ENCODE measurements around the gene IP6K1.

DNA sequence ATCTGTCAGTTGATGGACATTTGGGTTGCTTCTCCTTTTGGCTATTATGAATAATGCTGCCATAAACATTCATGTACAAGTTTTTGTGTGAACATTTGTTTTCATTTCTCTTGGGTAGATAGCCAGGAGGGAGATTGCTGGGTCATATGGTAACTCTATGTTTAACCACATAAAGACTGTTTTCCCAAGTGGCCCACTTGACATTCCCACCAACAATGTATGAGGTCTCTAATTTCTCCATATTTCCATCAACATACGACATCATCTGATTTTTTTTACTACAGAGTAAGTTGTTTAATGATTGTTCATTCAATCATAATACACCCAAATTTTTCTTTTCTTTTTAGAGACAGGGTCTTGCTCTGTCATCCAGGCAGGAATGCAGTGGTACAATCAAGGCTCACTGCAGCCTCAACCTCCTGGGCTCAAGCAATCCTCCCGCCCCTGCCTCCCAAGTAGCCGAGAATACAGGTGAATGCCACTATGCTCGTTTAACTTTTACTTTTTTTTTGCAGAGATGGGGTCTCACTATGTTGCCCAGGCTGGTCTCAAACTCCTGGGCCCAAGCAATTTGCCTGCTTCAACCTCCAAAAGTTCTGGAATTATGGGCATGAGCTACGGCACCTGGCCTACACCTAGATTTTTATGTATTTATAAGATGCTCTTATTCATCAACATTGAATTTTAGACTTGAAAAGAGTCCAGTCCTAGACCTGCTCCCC is 6.8 kb downstream of the IP6K1 start:
- TF ChIP-seq POLR2A (IDR thresholded peaks at IDR 0.05), result no peak
- TF ChIP-seq, protein P1, sequence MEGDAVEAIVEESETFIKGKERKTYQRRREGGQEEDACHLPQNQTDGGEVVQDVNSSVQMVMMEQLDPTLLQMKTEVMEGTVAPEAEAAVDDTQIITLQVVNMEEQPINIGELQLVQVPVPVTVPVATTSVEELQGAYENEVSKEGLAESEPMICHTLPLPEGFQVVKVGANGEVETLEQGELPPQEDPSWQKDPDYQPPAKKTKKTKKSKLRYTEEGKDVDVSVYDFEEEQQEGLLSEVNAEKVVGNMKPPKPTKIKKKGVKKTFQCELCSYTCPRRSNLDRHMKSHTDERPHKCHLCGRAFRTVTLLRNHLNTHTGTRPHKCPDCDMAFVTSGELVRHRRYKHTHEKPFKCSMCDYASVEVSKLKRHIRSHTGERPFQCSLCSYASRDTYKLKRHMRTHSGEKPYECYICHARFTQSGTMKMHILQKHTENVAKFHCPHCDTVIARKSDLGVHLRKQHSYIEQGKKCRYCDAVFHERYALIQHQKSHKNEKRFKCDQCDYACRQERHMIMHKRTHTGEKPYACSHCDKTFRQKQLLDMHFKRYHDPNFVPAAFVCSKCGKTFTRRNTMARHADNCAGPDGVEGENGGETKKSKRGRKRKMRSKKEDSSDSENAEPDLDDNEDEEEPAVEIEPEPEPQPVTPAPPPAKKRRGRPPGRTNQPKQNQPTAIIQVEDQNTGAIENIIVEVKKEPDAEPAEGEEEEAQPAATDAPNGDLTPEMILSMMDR (IDR thresholded peaks at IDR 0.05), result no peak
